Activated effector memory CD4-positive, alpha-beta T cell treated with Interleukin-2 at 50 U/mL for 16 hours (primary cell): Measurements from ENCODE around the gene GBX1.

Source experiments
- DNase-seq: peaks from one replicate; pipeline ENCODE4 v3.0.0-alpha.2; 2020

The GBX1 gene

DNA sequence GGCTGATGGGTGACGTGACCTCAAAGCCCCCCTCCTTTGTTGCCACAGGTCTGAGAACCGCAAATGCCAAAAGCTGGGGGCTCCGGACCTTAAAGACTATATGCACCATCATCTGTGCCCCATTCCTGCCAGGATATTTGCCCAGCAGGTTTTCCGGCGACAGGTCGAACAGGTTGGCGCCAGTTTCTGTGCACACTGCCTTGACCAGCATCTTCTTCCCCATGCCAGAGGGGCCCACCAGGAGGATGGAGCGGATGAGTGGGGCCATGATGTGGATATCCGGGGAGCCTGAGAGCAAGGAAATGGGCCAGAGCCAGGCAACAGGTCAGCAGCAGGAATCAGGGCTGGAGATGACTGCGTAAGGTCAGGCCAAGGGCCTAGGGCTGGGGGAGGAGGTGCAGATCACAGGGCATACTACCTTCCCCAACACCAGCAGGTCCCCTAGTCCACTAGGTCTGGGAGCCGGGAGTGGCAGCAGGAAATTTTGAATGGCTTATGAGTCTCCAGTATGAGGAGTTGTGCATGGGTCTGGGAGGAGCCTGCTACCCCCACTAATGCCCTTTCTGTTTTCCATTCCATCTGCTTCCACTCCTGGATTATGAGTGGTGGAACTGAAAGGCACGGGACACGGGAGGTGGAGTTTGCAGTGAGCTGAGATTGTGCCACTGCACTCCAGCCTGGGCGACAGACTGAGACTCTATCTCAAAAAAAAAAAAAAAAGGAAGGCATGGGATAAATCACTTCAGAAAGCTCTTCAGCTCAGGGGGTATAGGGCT, 25.9 kb upstream of the GBX1 start:
- DNase-seq = no peak

DNA sequence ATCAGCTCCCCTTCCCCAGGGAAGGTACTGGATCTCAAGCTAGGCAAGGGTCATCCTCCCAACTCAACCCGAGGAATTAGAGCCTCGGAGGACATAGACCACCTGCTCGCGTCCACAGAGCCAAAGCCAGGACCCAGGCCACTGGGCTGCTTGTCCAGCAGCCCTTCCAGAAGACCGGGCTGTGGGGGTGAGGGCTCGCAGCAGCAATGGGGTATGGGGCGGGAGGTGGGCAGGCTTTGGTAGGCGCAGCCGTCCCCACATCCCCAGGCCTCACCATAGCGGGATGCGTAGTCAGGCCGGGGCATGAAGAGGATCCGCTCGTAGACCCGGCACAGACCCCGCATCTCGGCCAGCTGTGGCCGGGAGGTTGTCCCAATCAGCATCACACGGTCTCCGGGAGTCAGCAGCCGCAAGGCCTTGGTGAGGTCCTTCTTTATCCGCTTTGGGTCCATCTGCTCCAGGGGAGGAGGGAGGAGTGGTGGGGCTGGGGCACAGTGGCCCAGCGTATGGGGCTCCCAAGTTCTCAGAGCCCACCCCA, 24.6 kb upstream of the GBX1 start:
- no peak for DNase-seq

DNA sequence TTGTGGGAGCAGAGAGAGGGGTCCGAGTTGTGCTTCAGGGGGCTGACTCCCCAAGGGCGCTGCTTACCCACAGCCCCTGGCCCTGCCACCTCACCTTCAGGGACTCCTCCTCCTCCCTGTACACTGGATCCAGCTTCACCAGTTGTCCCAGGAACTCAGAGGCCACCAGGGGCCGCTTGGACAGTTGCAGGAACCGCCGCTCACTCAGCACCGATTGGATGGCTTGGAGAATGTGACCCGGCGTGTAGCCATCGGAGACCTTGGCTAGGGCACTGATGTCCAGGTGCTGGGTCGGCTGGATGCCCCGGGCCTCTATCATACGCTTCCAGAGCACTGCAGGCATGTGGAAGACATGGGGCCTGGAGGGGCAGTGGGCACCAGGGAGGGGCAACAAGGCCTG, 24.1 kb upstream of the GBX1 start:
- DNase-seq = no peak

DNA sequence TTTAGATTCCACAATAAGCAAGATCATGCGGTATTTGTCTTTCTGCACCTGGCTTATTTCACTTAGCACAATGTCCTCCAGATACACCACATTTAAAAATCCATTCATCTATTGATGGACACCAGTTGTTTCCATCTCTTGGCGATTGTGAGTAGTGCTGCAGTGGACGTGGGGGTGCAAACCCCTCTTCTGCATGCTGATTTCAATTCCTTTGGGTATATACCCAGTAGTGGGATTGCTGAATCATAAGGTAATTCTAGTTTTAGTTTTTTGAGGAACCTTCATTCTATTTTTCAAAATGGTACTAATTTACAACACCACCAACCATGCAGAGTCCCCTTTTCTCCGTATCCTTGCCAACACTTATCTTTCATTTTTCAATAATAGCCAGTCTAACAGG, 21.5 kb upstream of the GBX1 start:
- DNase-seq = no peak

DNA sequence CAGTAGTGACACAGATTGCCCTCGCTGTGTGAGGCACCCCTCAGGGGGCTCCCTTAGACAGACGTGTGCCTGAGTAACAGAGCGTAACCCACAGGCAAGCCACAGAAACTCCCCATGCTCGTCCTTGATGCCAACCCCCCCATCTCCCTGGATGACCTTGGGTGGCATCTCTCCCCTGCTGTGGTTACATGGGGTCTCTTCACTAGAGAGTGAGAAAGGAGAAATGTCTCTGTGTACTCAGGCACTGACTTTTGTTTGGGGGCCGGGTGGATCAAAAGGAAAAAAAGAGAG, 20.7 kb upstream of the GBX1 start:
- DNase-seq = no peak

DNA sequence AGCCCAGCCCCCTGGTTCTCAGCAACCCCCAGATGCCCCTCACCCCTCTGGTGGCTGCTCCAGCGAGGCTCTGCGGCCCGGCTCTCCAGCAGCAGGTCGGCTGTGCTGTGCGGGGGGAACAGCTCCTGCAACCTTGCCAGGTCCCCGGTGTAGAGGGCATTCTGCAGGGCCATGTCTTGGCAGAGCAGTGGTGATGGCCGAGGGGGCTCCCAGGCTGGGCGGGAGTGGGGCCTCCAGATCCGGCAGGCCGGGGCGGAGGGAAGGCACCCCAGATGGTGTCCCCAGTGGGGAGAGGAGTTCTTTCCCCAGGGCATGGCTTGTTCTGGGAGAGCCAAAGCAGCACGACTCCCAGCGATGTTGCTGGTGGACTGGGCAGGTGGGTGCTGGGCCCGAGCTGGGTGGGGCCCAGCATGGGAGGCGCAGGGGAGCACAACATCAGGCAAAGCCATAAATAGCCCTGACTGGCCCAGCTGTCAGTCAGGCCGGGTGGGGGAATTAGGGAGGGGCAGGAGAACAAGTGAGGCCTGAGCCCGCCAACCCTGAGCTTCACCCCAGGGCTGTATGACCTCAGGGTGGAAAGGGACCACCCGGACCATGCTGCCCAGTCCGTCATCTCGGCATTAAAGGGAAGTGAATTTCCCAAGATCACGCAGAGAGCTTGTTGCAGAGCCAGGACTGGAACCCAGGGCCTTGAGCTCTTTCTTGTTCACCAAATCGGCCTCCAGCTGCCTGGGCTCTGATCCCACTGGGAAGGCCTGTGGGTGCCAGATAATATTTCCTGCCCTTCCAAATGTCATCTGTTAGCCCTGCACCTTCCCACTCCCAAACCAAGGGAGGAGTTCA, 20.1 kb upstream of the GBX1 start:
- DNase-seq = no peak

DNA sequence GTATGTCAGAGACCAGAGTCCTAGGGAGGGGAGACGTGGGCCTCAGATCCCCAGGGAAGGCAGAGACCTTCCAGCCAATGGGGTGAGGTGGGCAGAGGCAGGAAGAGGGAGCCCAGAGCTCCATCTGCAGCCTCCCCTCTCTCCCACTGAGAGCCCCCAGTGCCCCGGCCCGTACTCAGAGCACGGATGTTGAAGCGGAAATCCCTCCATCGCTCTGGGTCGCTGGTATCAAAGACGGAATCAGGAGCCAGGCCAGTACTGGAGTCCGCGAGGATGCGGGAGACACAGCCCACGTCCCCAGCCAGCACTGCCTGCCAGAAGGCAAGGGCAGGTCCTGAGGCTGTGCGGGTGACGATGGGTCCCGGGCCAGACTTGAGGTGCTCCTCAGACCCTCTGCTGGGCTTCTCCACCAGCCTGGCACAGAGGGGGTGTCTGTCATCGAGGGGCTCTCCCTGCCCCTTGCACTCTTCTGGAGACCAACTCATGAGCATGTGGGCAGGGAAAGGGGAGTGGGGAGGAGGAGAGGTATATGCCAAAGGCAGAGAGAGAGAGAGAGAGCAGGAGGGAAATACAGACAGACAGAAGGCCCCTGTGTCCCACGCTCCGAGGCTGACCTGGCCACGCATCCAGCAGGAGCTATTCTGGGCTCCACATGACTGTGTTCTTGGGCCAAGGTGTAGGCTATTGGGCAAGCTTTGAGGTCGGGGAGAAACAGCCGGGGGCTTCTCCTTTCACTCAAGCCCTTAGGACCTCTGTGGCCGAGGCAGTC, 19.3 kb upstream of the GBX1 start, which contains the start of gene ASB10:
Gene ASB10 (minus strand): TSS at position 611 of the 769 bp plus-strand sequence. CDS start 120 bp downstream, at position 491.
- no peak for DNase-seq

DNA sequence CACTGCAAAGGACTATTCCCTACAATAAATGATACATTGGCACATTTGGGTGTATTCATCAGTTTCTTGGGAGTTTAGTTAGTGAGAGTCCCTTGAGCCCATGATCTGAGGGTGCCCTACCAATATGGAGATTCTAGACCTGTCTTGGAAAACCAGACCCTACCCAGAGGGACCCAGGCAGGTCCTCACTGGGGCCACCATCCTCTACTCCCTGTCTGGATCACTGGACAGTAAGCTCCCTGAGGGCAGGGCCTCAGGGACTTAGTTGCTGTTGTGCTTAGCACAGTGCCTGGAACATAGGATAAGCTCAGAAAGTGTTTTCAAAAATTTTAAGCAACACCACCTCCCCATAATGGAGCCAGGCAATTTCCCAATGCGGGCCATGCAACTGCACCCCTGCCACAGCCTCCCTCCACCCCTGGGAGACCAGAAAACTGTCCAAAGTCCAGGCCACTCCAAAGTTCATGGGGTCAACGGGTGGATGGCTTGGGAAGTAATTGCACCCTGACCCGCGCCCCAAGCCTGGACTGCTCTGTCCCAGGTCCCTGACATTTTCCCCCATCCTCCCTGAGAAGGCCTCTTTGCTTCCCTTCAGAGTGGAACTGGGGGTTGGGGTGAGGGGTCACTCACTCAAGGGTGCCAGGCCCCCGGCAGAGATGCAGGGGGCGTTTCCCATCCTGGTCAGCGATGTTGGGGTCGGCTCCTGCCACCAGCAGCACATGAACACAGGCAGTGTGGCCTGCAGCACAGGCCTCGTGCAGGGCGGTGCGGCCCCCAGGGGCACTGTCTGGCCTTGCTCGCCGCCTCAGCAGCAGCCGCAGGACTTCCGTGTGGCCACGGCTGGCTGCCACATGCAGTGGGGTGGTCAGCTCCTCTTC, 18.5 kb upstream of the GBX1 start:
- no peak for DNase-seq

DNA sequence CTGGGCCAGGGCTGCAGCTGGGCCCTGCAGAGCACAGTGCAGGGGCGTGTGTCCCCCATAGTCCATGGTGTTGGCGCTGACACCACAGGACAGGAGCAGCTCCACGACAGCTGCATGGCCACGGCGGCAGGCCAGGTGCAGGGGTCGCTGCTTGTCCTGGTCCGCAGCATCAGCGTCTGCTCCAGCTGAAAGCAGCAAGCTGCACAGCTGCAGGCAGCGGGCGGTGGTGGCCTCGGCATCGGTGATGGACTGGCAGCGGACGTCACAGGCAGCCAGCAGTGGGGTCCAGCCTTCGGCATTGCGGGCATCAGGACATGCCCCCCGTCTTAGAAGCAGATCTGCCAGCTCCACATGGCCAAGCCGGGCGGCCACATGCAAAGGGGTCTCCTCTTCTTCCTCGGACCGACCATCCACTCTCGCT, 13.5 kb upstream of the GBX1 start:
- DNase-seq = no peak

DNA sequence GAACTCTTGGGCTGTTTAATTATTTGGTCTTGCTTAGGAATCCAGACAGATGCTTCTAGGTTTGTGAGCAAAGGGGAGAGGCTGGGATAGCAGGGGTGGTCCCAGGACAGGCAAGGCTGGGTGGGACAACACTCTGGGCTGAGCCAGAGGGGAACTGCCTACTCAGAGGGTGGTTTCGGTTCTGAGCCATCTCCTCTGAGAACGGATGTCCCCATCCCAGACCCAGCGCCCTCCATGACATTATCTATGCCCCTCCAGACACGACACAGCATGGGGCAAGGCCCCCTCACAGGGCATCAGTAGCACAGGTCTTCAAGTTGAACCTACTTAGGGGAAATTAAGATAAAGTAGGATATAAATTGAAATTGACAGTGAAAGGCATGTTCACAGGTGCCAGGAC, 12.5 kb upstream of the GBX1 start:
- no peak for DNase-seq

DNA sequence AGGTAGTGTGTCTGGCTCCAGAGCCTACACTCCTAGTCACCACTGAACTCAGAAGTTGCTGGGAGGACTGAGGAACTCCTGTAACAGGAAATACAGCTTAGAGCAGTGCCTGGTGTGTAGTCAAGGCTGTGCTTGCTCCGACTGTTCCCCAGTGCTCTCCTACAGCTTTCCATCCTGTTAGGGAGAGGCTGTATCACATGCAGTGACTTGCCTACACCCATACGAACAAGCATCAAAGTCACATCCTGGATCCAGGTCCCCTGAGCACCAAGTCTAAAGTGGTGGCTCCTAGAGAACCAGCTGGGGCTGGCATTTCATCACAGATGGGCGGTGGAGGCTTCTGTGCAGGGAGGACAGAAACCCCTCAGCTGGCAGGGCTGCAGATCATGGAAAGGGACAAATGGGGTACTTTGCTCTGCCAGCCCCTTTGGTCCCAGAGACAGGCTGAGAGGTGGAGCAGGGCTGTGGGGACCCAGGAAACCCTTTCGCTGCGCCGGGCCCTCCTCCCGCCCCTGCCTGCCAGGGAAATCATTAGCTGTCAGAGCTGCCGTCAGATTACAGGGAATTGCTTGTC, 11.9 kb upstream of the GBX1 start:
- DNase-seq = no peak

DNA sequence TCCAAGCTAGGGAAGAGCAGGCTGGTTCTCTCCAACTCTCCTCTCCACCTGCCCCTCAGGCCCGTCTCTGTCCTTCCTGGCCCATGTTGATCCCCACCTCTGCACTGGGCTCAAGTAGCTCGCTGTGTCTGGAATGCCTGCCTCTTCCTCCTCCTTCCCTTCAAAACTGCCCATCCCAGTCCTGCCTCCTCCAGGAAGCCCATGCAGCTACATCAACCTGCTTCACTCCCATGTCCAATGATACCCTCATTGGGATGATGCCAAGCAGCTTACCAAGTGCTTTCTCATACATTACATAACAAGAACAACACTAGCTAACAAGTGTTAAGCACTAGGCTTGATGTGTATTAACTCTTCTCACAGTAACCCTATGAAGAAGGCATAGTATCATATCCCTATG, 11.3 kb upstream of the GBX1 start:
- DNase-seq = no peak

DNA sequence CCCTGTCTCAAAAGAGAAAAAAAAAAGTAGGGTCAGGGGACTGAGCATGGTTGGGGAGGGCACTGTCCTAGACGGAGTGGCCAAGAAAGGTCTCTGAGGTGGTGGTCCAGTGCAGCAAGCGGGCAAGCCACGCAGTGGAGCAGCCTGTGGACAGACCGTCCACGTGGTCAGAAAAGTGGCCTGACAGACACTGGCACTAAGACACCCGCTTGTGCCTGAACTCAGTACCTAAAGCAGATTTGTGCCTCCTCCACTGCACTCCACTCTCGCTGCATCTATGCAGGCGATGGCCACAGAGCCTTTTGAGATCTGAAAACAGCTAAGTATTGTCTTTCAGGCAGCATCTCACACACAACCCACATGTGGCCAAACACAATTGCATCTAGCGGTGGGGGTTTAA, 10.7 kb upstream of the GBX1 start:
- DNase-seq = no peak

DNA sequence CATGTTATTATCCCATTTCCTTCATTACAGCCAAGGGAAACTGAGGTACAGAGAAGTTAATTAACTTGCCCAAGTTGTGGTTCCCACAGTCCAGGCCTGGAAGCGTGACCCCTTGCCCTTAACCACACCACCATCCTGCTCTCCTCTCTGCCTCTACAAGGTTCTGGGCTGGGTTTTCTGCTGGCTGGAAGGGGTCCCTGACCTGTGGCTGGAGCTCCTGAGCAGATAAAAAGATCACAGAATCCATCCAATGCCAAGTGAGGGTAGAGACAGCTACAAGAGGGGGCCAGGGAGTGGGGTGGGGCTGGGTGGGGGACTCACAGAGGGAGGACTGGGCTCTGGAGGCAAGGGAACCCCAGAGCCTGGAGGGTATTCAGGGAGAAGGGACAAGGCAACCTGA, 9.8 kb upstream of the GBX1 start:
- DNase-seq = no peak

DNA sequence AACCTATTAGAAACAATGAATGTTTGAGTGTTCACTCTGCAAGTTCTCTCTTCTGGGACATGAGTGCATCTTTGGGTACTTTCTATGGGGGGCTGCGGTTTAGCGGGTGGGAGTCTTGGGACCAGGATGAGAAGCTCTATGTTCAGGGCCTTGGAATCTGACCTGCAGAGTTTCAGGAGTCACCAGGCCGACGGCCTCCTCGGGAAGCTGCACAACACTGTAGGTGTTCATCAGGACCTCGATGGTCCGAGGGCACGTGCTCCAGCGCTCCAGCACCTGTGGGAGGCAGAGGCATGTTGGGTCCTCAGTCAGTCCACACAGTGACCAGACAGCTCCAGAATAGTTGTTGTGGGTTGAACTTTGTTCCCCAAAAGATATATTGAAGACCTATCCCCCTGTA, 8.9 kb upstream of the GBX1 start:
- DNase-seq = no peak

DNA sequence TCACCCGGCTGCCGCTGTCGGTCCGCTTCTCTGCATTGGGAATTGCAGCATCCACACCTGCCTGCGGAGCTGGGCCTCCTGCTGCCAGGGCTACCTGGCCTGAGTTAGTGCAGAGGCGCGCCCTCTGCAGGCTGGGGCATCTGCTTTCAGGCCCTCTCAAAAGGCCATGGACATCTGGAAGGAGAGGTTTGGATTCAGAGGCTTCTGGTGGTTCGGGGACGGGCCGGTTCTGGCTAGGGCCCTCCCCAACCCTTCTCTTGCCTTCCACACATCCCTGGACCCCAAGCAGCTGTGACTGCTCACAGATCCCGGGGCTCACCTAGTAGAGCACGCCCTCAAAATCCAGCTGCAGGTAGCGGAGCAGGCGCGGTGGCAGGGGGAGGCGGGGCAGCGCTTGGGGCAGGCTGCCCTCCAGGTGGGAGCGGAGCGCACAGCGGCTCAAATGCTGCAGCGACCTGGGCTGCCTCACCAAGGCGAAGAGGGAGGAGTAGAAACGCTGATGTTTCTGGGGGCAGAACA, 8.4 kb upstream of the GBX1 start:
- no peak for DNase-seq

DNA sequence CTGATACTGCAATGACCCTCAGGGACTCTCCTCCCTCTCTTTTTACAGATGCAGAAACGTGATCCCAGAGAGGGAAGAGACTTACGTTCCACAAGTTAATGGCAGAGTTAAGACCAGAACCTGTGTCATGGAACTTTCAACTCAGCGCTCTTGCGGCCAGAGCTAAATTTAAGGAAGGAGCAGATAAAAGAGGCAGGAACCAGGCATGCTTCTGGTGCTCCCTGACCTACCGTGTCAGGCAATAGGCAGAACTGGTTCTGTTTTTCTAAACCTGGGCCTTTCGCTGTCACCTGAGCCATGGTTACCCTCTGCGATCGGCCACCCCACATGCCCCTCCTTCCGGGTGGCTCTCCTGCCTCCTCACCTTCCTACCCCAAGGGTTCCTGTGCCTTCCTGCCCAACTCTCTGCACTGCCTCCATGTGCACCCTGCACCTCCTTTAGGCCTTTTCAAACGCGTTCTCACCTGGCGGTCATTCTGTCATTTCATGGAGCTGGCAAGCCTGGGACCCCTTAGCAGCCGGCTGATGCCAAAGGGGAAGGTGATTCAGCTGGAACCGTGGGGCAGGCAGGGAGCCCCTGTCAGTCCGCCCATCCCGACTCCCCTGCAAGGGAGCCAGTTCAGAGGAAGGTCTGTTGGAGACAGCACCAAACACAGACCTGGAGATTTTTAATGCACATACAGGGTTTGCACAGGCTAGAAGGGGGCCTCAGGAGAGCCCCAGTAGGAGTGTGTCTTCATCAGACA, 7.7 kb upstream of the GBX1 start:
- DNase-seq = no peak

DNA sequence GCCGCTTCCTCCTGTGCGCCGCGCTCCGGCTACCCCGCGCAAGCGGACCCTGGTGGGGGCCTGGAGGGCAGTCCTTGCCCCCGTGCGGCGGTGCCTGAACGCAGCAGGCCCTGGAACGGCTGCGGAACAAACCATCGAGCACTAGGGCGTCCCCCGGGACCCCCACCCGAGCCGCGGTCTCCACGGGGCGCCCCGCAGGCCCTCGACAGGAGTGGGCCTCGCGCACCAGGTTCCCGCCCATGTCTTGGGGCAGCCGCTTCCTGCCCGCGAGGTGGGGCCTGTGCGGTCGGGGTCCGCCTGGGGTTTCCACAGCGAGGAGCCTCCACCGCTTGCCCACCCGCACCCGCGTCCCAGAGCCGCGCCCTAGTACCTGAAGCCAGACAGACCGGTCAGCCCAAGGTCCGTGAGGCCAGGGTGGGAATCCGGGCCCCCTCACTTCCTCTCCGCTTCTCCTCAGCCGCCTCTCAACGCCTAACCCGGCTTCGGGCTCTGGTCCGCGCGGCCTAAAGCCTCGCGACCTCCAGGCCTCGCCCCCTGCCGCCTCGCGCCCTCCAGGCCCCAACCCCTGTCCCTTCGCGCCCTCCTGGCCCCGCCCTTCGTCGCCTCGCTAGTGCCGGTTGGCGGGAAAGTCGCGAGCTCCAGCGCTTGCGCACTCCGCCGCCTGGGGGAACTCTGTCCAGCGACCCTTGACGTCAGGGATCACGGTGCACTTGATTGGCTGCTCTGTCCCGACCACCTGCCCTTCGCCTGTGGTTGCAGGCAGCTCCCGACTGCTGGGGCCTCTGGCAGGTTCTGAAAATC, 7.0 kb upstream of the GBX1 start:
- DNase-seq = no peak

DNA sequence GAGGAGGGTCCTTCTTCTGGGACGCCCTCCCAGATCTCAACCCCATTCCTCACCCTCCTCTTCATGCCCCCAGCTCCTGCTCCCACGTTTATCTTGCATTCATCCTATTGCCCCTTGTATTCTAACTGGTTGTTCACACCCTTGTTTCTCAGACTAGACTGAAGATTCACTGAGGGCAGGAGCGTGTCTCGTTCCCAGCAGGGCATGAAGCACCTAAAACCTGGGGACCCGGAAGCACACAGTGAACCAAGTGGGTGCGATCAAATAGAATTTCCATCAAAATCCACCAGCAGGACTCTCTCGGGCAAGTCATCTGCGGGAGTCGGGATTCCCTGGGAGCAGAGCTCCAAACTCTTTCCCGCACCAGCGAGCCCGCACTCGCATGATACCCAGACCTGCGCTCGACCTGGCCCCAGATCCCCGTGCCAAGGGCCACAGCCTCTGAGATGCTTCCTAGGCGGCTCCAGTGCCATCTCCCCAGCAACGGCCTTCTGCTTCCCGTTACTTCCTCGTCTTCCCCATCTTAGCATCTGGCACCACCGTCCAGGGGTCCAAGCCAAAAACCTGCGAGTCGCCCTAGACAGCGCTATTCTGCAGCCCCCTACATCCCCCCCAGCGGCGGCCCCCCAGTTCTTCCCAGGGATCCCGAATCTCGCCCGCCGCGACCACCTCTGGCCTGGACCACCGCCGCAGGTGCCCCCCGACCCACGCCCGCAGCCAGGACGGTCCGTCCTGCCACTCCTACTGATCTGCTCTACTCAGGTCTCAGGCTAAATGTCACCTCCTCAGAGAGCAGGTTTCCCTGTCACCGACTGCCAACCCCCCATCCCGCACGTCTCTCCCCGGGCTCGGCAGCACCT, 6.1 kb upstream of the GBX1 start:
- no peak for DNase-seq
